ENCODE measurements around the gene TMIGD2.

GRCh38 chr19:4279530-4280422 lies 22.4 kb downstream of the TMIGD2 start:
- TF ChIP-seq CTCF (IDR thresholded peaks at IDR 0.05) (no peak), SIN3A (IDR thresholded peaks at IDR 0.05; ENCODE audit: borderline replicate concordance, insufficient read depth, low read depth, low read length) (no peak), REST (IDR thresholded peaks at IDR 0.05; ENCODE audit: insufficient read depth in 1 of 2, low read depth in 2 of 2, low read length in 1 of 2) (no peak), POLR2AphosphoS5 (IDR thresholded peaks at IDR 0.05; ENCODE audit: low read depth, low read length) (no peak), TCF7L2 (IDR thresholded peaks at IDR 0.05; ENCODE audit: low read depth, low read length) (no peak)
